HL-60 (cell line): ENCODE results near the gene STX10.

Source experiments
- CTCF ChIP-seq: IDR thresholded peaks from one replicate; pipeline ENCODE4 v1.5.1; 2011; ENCODE audit warnings: low read length, control low read depth, inconsistent platforms; ENCODE audit not compliant: insufficient read depth
- POLR2AphosphoS5 ChIP-seq: IDR thresholded peaks from 2 replicates; pipeline ENCODE4 v1.6.1; 2012; ENCODE audit warnings: low read depth
- REST ChIP-seq: IDR thresholded peaks from 2 replicates; pipeline ENCODE4 v1.6.1; 2012; ENCODE audit warnings: low read depth; ENCODE audit not compliant: insufficient replicate concordance
- SPI1 ChIP-seq: IDR thresholded peaks from 2 replicates; pipeline ENCODE4 v1.6.1; 2012; ENCODE audit warnings: low read depth, mild to moderate bottlenecking, borderline replicate concordance

GRCh38 chr19:13138171-13138915 is 11.8 kb downstream of the STX10 start:
- TF ChIP-seq CTCF (no peak), SPI1 (no peak), REST (no peak), POLR2AphosphoS5 (peak; percentile 15; the same call in 1 of the 2 replicates)
